Measurements from ENCODE around the gene FCN1.

The FCN1 gene

DNA sequence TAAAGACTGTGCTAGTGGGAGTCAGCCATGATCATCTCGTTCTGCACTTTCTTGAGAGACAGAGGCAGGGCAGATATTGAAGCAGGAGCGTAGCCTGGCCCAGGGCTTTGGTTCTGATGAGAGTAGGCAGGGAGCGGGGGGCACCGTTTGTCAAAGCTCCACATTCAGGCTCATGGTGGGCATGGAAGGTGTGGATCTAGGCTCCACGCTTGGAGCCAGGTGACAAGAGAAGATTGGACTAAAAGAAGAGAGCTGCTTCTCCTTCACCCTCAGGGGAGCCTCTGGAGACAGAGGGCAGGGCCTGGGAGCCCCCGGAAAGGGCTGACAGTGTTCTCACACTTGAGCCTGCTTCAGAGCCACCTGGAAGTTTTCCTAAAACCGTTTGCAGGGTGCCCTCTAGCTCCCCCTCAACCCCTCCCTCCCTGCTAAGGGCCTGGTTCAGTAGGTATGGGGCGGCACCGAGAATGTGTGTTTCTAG lies 61.8 kb downstream of the FCN1 start:
- ATAC-seq (ENCODE audit: low read depth) (no peak), DNase-seq (ENCODE audit: low spot score) (no peak)
- TF ChIP-seq, protein P1, sequence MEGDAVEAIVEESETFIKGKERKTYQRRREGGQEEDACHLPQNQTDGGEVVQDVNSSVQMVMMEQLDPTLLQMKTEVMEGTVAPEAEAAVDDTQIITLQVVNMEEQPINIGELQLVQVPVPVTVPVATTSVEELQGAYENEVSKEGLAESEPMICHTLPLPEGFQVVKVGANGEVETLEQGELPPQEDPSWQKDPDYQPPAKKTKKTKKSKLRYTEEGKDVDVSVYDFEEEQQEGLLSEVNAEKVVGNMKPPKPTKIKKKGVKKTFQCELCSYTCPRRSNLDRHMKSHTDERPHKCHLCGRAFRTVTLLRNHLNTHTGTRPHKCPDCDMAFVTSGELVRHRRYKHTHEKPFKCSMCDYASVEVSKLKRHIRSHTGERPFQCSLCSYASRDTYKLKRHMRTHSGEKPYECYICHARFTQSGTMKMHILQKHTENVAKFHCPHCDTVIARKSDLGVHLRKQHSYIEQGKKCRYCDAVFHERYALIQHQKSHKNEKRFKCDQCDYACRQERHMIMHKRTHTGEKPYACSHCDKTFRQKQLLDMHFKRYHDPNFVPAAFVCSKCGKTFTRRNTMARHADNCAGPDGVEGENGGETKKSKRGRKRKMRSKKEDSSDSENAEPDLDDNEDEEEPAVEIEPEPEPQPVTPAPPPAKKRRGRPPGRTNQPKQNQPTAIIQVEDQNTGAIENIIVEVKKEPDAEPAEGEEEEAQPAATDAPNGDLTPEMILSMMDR (IDR thresholded peaks at IDR 0.05; ENCODE audit: poor library complexity, severe bottlenecking), result no peak
- H3K9me3 ChIP-seq (ENCODE audit: severe bottlenecking), result peaks cover 4% of the 10 kb centered on the region
- H3K27ac ChIP-seq (ENCODE audit: poor library complexity, severe bottlenecking), result no peak overlapping the region
- H3K27me3 ChIP-seq (ENCODE audit: insufficient read depth, poor library complexity, severe bottlenecking), result peaks cover 28% of the 10 kb centered on the region
- no peaks in the 10 kb centered on the region for H3K36me3 ChIP-seq (ENCODE audit: low read depth)
- peaks cover 7% of the 10 kb centered on the region for H3K4me1 ChIP-seq (ENCODE audit: insufficient read depth, poor library complexity, severe bottlenecking)
- H3K4me3 ChIP-seq (ENCODE audit: severe bottlenecking), result no peak overlapping the region
